Measurements from ENCODE around the gene CHRDL1.

DNA sequence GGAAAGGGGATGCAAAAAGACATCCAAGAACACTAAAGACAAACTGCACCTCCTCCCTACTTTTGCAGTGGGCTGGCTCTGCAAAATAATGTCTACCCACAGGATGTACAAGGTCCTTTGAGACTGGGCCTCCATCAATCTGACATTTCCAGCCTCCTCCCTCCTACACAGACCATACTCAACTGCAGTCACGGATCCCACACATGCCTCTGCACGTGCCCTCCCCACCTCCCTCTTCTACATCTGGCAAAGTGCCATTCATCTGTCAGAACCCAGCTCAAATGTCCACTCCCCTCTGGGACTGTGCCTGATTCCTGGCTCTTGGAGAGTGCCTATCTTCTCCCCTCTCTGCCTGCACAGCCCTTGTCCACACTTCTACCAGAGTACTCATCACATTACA lies 50.3 kb downstream of the CHRDL1 start:
- TF ChIP-seq POLR2A (IDR thresholded peaks at IDR 0.05; ENCODE audit: low read depth, low read length) (no peak), POLR2AphosphoS5 (IDR thresholded peaks at IDR 0.05; ENCODE audit: low read depth, low read length) (no peak), POU2F2 (IDR thresholded peaks at IDR 0.05; ENCODE audit: low read depth, low read length) (no peak), TAF1 (IDR thresholded peaks at IDR 0.05; ENCODE audit: low read depth, low read length) (no peak), PAX5 (IDR thresholded peaks at IDR 0.05; ENCODE audit: insufficient read depth, low read length, severe bottlenecking) (no peak), SPI1 (IDR thresholded peaks at IDR 0.05; ENCODE audit: low read depth, low read length) (no peak)
